IMR-90 (cell line): ENCODE measurements around the gene PLCB3. TPM values are rescaled to one million over a fixed set of nuclear protein-coding genes. Genes with fewer than 3 reads are reported as not detected.

Source experiments
- ATAC-seq: fragments of 200-7000 bp; cut with Tn5 transposase; 2 replicates; pipeline ENCODE4 v1.9.1; 2020; ENCODE audit warnings: low read depth, mild to moderate bottlenecking, moderate library complexity
- BruUV-seq: library from RNA; stranded (reverse); fragments of 400-500 nt; replicated peaks from 2 replicates; lab custom pipeline; 2021; lab: Mats Ljungman, UMichigan
- CTCF ChIA-PET: fragments of 300-600 bp; formaldehyde crosslinking; extraction: SDS; loops from one replicate; lab custom pipeline; 2021; ENCODE audit warnings: antibody characterized with exemption; lab: Yijun Ruan, JAX
- POLR2A ChIA-PET: fragments of 300-600 bp; sonication (Branson Sonifier 250); formaldehyde crosslinking; loops from one replicate; lab custom pipeline; 2022; ENCODE audit warnings: antibody characterized with exemption; ENCODE audit not compliant: unreplicated experiment; lab: Charles Lee
- DNase-seq: peaks from one replicate; pipeline ENCODE4 v3.0.0; 2013
- H2AFZ ChIP-seq: replicated peaks from 2 replicates; pipeline ENCODE3; 2013; ENCODE audit warnings: low read length, mild to moderate bottlenecking; ENCODE audit not compliant: poor library complexity
- H2AK5ac ChIP-seq: 2 replicates; pipeline ENCODE4 v1.6.1; 2013; ENCODE audit warnings: low read depth, low read length, inconsistent platforms
- H2AK9ac ChIP-seq: replicated peaks from 2 replicates; pipeline ENCODE3; 2013; ENCODE audit warnings: mild to moderate bottlenecking, low read depth, low read length, moderate library complexity; ENCODE audit not compliant: poor library complexity
- H2BK120ac ChIP-seq: 2 replicates; pipeline ENCODE4 v1.6.1; 2013; ENCODE audit warnings: low read depth, low read length, inconsistent platforms
- H2BK15ac ChIP-seq: 3 replicates; pipeline ENCODE4 v1.6.1; 2013; ENCODE audit warnings: low read depth, low read length, inconsistent platforms
- H2BK20ac ChIP-seq: 2 replicates; pipeline ENCODE4 v1.6.1; 2013; ENCODE audit warnings: low read depth, mild to moderate bottlenecking, inconsistent platforms, low read length, moderate library complexity
- H2BK5ac ChIP-seq: 2 replicates; pipeline ENCODE4 v1.6.1; 2013; ENCODE audit warnings: mild to moderate bottlenecking, low read depth, low read length, inconsistent platforms; ENCODE audit not compliant: poor library complexity, severe bottlenecking
- H3K14ac ChIP-seq: replicated peaks from 2 replicates; pipeline ENCODE4 v1.6.1; 2013; ENCODE audit warnings: low read depth, low read length, inconsistent platforms
- H3K18ac ChIP-seq: 2 replicates; pipeline ENCODE4 v1.6.1; 2013; ENCODE audit warnings: low read depth, low read length, control low read depth
- H3K23ac ChIP-seq: 2 replicates; pipeline ENCODE4 v1.6.1; 2013; ENCODE audit warnings: low read depth, low read length, inconsistent platforms
- H3K27ac ChIP-seq: 2 replicates; pipeline ENCODE4 v1.5.1; 2013; ENCODE audit warnings: mild to moderate bottlenecking, control low read depth, low read length; ENCODE audit not compliant: insufficient read depth
- H3K27me3 ChIP-seq: 2 replicates; pipeline ENCODE4 v1.6.1; 2013; ENCODE audit warnings: low read length; ENCODE audit not compliant: control insufficient read depth, insufficient read depth
- H3K36me3 ChIP-seq: 2 replicates; pipeline ENCODE4 v1.6.1; 2013; ENCODE audit warnings: low read length, mixed read lengths; ENCODE audit not compliant: control insufficient read depth, insufficient read depth
- H3K4ac ChIP-seq: 2 replicates; pipeline ENCODE4 v1.6.1; 2013; ENCODE audit warnings: low read depth, low read length, inconsistent platforms
- H3K4me1 ChIP-seq: 2 replicates; pipeline ENCODE4 v1.6.1; 2013; ENCODE audit warnings: low read length, mixed read lengths; ENCODE audit not compliant: control insufficient read depth, insufficient read depth
- H3K4me2 ChIP-seq: 2 replicates; pipeline ENCODE4 v1.6.1; 2013; ENCODE audit warnings: low read depth, mild to moderate bottlenecking, control low read depth, low read length, moderate library complexity
- H3K4me3 ChIP-seq: 2 replicates; pipeline ENCODE4 v1.5.1; 2013; ENCODE audit warnings: low read depth, mild to moderate bottlenecking, control low read depth, low read length, moderate library complexity; ENCODE audit not compliant: insufficient read depth
- H3K56ac ChIP-seq: 2 replicates; pipeline ENCODE4 v1.6.1; 2013; ENCODE audit warnings: low read length, inconsistent platforms; ENCODE audit not compliant: insufficient read depth; ENCODE audit errors: extremely low read depth
- H3K79me1 ChIP-seq, 2 experiments: 2 replicates each; pipeline ENCODE4 v1.6.1; 2013; ENCODE audit warnings: low read length in 2 of 2, inconsistent platforms in 1 of 2, low read depth in 1 of 2
- H3K9ac ChIP-seq: 2 replicates; pipeline ENCODE4 v1.6.1; 2013; ENCODE audit warnings: low read depth, low read length, control low read depth
- H3K9me1 ChIP-seq: 2 replicates; pipeline ENCODE4 v1.6.1; 2013; ENCODE audit warnings: low read length, inconsistent platforms; ENCODE audit not compliant: insufficient read depth
- H3K9me3 ChIP-seq: 2 replicates; pipeline ENCODE4 v1.6.1; 2013; ENCODE audit warnings: low read length; ENCODE audit not compliant: control insufficient read depth, insufficient read depth
- H4K20me1 ChIP-seq: 2 replicates; pipeline ENCODE4 v1.6.1; 2013; ENCODE audit warnings: low read length, inconsistent platforms; ENCODE audit not compliant: insufficient read depth
- H4K5ac ChIP-seq: 2 replicates; pipeline ENCODE4 v1.6.1; 2013; ENCODE audit warnings: mild to moderate bottlenecking, low read depth, low read length, control low read depth
- H4K8ac ChIP-seq, 2 experiments: 2 replicates each; pipeline ENCODE4 v1.6.1; 2013; ENCODE audit warnings: low read depth in 2 of 2, low read length in 2 of 2, control low read depth in 1 of 2, inconsistent platforms in 1 of 2
- H4K91ac ChIP-seq: 2 replicates; pipeline ENCODE4 v1.6.1; 2013; ENCODE audit warnings: low read depth, low read length, inconsistent platforms; ENCODE audit not compliant: insufficient read depth
- BHLHE40 ChIP-seq: fragments of 150-350 bp; IDR thresholded peaks from 2 replicates; pipeline ENCODE4 v1.6.1; 2016; ENCODE audit warnings: mild to moderate bottlenecking, low read depth, low read length
- CEBPB ChIP-seq: IDR thresholded peaks from 2 replicates; pipeline ENCODE4 v1.6.1; 2012; ENCODE audit warnings: low read depth, low read length, improper control_type of control experiment
- CHD1 ChIP-seq: IDR thresholded peaks from 2 replicates; pipeline ENCODE4 v1.6.1; 2012; ENCODE audit warnings: low read depth, low read length, improper control_type of control experiment
- FOS ChIP-seq: fragments of 150-350 bp; IDR thresholded peaks from 2 replicates; pipeline ENCODE4 v1.6.1; 2016; ENCODE audit warnings: low read depth, low read length
- MAFK ChIP-seq: IDR thresholded peaks from 2 replicates; pipeline ENCODE4 v1.6.1; 2012; ENCODE audit warnings: low read depth, low read length, improper control_type of control experiment
- MAZ ChIP-seq: IDR thresholded peaks from 2 replicates; pipeline ENCODE4 v1.6.1; 2012; ENCODE audit warnings: low read depth, mild to moderate bottlenecking, low read length, improper control_type of control experiment, moderate library complexity, borderline replicate concordance
- MXI1 ChIP-seq: IDR thresholded peaks from 2 replicates; pipeline ENCODE4 v1.6.1; 2012; ENCODE audit warnings: low read depth, mild to moderate bottlenecking, low read length, moderate library complexity, borderline replicate concordance
- NFE2L2 ChIP-seq: fragments of 150-350 bp; IDR thresholded peaks from 2 replicates; pipeline ENCODE4 v1.6.1; 2016; ENCODE audit warnings: low read depth, mild to moderate bottlenecking, low read length
- POLR2A ChIP-seq: IDR thresholded peaks from 2 replicates; pipeline ENCODE4 v1.6.1; 2012; ENCODE audit warnings: mild to moderate bottlenecking, low read depth, low read length
- RAD21 ChIP-seq: IDR thresholded peaks from 2 replicates; pipeline ENCODE4 v1.6.1; 2012; ENCODE audit warnings: low read length, improper control_type of control experiment
- RCOR1 ChIP-seq: IDR thresholded peaks from 2 replicates; pipeline ENCODE4 v1.6.1; 2012; ENCODE audit warnings: mild to moderate bottlenecking, low read length, improper control_type of control experiment; ENCODE audit not compliant: insufficient replicate concordance
- RFX5 ChIP-seq: IDR thresholded peaks from 2 replicates; pipeline ENCODE4 v1.8.0; 2012; ENCODE audit warnings: low read depth, mild to moderate bottlenecking, low read length, moderate library complexity
- SMC3 ChIP-seq: fragments of 150-350 bp; IDR thresholded peaks from 2 replicates; pipeline ENCODE4 v1.6.1; 2016; ENCODE audit warnings: low read depth, mild to moderate bottlenecking, antibody characterized with exemption, low read length, moderate library complexity
- USF2 ChIP-seq: fragments of 150-350 bp; IDR thresholded peaks from 2 replicates; pipeline ENCODE4 v1.6.1; 2017; ENCODE audit warnings: mild to moderate bottlenecking, antibody characterized with exemption, low read length, low read depth
- WGBS, 2 experiments: methylation state at CpG; one replicate each; pipeline versions ENCODE4 v1.1.5 to v1.1.7; 2013; ENCODE audit warnings: missing lambda C conversion rate in 2 of 2; ENCODE audit not compliant: insufficient read length in 1 of 2; ENCODE audit errors: extremely low coverage in 2 of 2; 5-methylcytosine and 5-hydroxymethylcytosine counted together
- dilution Hi-C: fragments of 300-500 bp; cut with HindIII; formaldehyde crosslinking; loops from one replicate; pipeline ENCODE4 v1.14.3; 2018; ENCODE audit warnings: low sequenced_read_pairs; ENCODE audit not compliant: unreplicated experiment
- in situ Hi-C: fragments of 300-500 bp; cut with MboI; formaldehyde crosslinking; loops from 3 replicates; pipeline ENCODE4 v1.14.3; 2019; ENCODE audit warnings: low sequenced_read_pairs, inconsistent platforms, mixed read lengths
- intact Hi-C: fragments of 100-400 bp; cut with micrococcal nuclease; formaldehyde crosslinking; loops from 2 replicates; pipeline ENCODE4 v1.10.0; 2022
- polyA plus RNA-seq, 3 experiments: library from polyadenylated mRNA; depleted of rRNA; stranded (reverse); fragments of >200 nt; gene quantifications; 2 replicates each; pipeline ENCODE4 v1.2.3, GENCODE V29; 2012; ENCODE audit warnings: low replicate concordance in 1 of 3
- total RNA-seq: library from RNA; depleted of rRNA; stranded (reverse); fragments of >200 nt; gene quantifications from 2 replicates; pipeline ENCODE4 v1.2.3, GENCODE V29; 2012
- TF ChIP-seq, protein P1 (sequence below): fragments of 150-350 bp; IDR thresholded peaks from 2 replicates; pipeline ENCODE4 v1.6.1; 2016; ENCODE audit warnings: low read depth, mild to moderate bottlenecking, low read length, moderate library complexity, borderline replicate concordance
- TF ChIP-seq, protein P2 (sequence below): conservative IDR thresholded peaks from 2 replicates; pipeline ENCODE4 v1.5.1; 2012; ENCODE audit warnings: mild to moderate bottlenecking, low read depth, low read length, improper control_type of control experiment

The PLCB3 gene
- total and polyA plus RNA-seq, 2 of the 4 experiments (the other 2 are of a cell fraction) = 23.9 to 24.9 TPM

GRCh38 chr11:64297699-64298358 is 46.5 kb downstream of the PLCB3 start:
- no peak overlapping the region for H2BK120ac ChIP-seq
- no peak overlapping the region for H2BK5ac ChIP-seq
- H3K18ac ChIP-seq = no peak overlapping the region
- H3K14ac ChIP-seq = no peak overlapping the region
- no peak overlapping the region for H3K4me3 ChIP-seq
- H3K9me3 ChIP-seq = no peaks in the 10 kb centered on the region
- ChIA-PET CTCF (no interaction called here), POLR2A (no interaction called here)
- DNase-seq (no peak), ATAC-seq (no peak)
- no peak overlapping the region for H3K27ac ChIP-seq
- no peaks in the 10 kb centered on the region for H3K79me1 ChIP-seq
- BruUV-seq = no TSS peak
- intact Hi-C loops = no loop called here
- no peak overlapping the region for H3K4ac ChIP-seq
- H2BK15ac ChIP-seq = no peak overlapping the region
- in situ Hi-C loops = no loop called here
- H4K91ac ChIP-seq = no peak overlapping the region
- peaks cover 78% of the 10 kb centered on the region for H3K27me3 ChIP-seq
- H3K23ac ChIP-seq = no peak overlapping the region
- H3K4me1 ChIP-seq = peaks cover 5% of the 10 kb centered on the region
- no peak overlapping the region for H3K56ac ChIP-seq
- no peak for TF ChIP-seq NFE2L2
- TF ChIP-seq MAZ = no peak
- TF ChIP-seq RFX5 = no peak
- TF ChIP-seq SMC3 = no peak
- TF ChIP-seq, protein P1, sequence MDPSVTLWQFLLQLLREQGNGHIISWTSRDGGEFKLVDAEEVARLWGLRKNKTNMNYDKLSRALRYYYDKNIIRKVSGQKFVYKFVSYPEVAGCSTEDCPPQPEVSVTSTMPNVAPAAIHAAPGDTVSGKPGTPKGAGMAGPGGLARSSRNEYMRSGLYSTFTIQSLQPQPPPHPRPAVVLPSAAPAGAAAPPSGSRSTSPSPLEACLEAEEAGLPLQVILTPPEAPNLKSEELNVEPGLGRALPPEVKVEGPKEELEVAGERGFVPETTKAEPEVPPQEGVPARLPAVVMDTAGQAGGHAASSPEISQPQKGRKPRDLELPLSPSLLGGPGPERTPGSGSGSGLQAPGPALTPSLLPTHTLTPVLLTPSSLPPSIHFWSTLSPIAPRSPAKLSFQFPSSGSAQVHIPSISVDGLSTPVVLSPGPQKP = no peak
- no peak for TF ChIP-seq MAFK
- TF ChIP-seq CEBPB = no peak
- no peak for TF ChIP-seq USF2
- TF ChIP-seq MXI1 = no peak
- no peak for TF ChIP-seq BHLHE40
- TF ChIP-seq RCOR1 = no peak
- TF ChIP-seq FOS = no peak
- TF ChIP-seq POLR2A = no peak
- TF ChIP-seq RAD21 = no peak
- TF ChIP-seq CHD1 = no peak
- TF ChIP-seq, protein P2, sequence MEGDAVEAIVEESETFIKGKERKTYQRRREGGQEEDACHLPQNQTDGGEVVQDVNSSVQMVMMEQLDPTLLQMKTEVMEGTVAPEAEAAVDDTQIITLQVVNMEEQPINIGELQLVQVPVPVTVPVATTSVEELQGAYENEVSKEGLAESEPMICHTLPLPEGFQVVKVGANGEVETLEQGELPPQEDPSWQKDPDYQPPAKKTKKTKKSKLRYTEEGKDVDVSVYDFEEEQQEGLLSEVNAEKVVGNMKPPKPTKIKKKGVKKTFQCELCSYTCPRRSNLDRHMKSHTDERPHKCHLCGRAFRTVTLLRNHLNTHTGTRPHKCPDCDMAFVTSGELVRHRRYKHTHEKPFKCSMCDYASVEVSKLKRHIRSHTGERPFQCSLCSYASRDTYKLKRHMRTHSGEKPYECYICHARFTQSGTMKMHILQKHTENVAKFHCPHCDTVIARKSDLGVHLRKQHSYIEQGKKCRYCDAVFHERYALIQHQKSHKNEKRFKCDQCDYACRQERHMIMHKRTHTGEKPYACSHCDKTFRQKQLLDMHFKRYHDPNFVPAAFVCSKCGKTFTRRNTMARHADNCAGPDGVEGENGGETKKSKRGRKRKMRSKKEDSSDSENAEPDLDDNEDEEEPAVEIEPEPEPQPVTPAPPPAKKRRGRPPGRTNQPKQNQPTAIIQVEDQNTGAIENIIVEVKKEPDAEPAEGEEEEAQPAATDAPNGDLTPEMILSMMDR = no peak
- no peak overlapping the region for H3K9ac ChIP-seq
- H2BK20ac ChIP-seq = no peak overlapping the region
- H2AK5ac ChIP-seq = no peak overlapping the region
- H4K20me1 ChIP-seq = peaks cover 4% of the 10 kb centered on the region; the same call in 1 of the 2 replicates
- no peaks in the 10 kb centered on the region for H3K9me1 ChIP-seq
- H2AK9ac ChIP-seq = no peak overlapping the region
- dilution Hi-C loops = no loop called here
- H2AFZ ChIP-seq = no peak overlapping the region
- WGBS, 2 experiments = 23% methylated on average over 9 of the region's 18 CpGs; no CpG with 5 or more reads in 1 of the 2 experiments
- H3K4me2 ChIP-seq = no peak overlapping the region
- no peak overlapping the region for H4K8ac ChIP-seq
- no peak overlapping the region for H4K5ac ChIP-seq
- H3K36me3 ChIP-seq = no peaks in the 10 kb centered on the region
